8988T (cell line): ENCODE data around the gene TBC1D2B.
"Not testable (repeated sequence)": the region's sequence is repeated elsewhere in the genome, so short reads cannot be mapped to it uniquely, and the experiment has no call there.

Experiments
- DNase-seq: peaks from one replicate; pipeline ENCODE4 v3.0.0; 2011

TBC1D2B gene

DNA sequence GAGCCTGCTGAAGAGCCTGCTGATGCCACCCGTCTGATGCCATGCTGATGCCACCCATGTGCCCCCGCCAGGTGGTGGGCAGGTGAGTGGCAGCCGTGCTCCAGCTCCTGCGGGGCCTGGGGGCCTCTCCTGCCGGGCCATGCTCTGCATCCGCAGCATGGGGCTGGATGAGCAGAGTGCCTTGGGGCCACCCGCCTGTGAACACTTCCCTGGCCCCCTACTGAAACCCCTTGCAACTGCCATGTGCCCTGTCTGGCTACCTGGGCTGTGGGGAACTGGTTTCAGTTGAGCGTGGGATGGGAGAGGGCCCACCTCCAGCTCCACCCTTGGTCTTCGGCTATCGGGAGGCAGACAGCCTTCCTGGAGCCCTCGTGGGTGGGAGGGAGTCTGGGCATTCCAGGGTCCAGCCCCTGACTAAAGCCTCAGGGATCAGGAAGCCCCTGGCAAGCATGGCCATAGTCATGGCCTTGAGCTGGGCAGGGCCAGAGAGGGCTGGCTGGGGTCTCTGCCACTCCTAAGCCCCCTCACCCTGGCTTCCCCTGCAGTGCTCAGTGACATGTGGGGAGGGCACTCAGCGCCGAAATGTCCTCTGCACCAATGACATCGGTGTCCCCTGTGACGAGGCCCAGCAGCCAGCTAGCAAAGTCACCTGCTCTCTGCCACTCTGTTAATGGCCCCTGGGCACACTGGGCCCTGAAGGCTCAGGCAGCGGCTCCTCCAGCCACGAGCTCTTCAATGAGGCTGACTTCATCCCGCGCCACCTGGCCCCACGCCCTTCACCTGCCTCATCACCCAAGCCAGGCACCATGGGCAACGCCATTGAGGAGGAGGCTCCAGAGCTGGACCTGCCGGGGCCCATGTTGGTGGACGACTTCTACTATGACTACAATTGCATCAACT, 92.2 kb downstream of the TBC1D2B start:
- DNase-seq = no peak

DNA sequence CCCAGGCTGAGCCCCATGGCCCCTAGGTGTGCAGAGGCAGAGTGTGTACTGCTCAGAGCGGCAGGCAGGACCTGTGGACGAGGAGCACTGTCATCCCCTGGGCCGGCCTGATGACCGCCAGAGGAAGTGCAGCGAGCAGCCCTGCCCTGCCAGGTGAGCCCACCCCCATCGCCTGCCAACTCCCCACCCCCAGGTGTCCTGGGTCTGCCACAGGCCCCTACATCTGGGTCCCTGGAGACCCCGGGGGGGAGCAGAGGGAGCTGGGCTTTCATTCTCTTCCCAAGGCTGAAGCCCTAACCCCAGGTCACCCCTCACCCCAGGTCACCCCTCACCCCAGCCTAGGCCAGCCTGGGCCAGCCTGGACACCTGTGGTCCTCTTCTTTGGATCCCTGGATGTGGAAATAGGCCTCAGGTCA, 93.1 kb downstream of the TBC1D2B start:
- no peak for DNase-seq

DNA sequence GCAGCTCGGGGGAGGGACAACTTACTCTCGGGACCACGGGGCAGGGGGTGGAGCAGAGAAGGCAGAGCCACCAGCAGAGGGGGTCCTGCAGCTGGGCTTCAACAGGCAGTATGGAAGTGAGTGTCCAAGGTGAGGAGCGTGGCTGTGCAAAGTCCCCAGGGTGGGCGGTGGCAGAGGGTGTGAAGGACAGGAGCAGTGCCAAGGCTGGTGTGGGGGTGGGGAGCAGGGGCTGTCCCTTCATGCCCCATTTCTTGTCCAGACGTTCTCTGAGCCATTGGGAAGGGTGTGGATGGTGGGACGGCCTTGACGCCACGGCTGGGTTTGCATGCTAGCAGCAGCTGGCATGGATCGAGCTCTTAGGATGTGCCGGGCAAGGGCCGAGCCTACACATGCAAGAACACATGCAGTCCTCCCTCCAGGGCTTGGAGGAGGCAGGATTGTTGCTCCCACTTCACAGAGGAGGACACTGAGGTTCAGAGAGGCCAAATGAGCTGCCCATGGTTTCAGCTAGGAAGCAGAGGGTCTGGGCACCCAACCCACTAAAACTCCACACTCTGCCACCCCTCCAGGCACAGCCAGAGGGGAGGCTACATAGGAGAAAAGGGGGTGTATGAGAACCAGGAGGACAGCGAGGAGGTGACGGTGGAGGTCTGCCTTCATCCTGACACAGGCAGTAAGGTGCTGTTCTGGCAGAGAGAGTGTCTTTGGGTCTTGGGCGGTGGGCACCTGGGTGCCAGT, 93.6 kb downstream of the TBC1D2B start:
- no peak for DNase-seq

DNA sequence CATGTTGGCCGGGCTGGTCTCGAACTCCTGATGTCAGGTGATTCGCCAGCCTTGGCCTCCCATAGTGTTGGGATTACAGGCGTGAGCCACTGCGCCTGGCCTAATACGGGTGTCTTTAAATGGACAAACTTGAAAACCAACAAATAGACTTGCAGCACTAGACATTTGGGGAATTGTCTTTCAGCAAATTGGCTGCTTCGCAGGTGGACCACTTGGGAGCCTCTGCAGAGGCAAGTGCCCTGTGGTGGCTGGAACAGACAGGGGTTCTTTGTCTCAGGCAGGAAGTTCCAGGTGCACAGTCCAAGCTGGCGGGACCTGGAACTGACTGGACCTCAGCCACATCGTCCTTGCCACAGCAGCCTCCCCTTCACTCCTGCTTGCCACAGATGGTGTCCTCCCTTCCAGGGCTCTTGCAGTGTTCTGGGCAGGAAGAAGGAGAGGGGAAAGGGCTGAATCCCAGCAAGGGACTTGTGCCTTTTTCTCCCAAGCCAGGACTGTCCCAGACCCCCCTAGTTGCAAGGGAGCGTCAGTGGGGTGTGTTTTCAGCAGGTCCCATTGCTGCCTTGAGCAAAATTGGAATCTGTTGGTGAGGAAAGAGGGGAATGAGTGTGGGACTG, 94.3 kb downstream of the TBC1D2B start:
- DNase-seq = no peak

DNA sequence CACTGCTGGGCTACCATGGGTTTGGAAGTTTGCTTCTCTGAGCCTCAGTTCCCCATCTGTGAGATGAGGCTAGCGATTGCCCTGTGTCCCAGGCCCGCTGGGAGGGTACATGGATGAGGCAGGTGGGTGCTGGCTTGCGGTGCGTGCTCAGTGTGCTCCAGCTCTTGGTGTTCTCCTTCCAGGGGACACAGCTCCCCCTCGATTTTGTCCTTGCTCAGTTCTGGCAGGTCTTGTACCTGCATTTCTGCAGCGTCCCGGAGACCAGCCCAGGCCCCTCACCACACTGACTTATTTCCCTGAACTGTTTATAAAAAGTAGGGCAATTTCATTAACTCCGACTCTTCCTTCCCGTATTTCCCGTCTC, 95.4 kb downstream of the TBC1D2B start:
- DNase-seq = no peak

- DNase-seq = no peak
Observed at GRCh38 chr15:77981281-77982126, 96.0 kb downstream of the TBC1D2B start.

DNA sequence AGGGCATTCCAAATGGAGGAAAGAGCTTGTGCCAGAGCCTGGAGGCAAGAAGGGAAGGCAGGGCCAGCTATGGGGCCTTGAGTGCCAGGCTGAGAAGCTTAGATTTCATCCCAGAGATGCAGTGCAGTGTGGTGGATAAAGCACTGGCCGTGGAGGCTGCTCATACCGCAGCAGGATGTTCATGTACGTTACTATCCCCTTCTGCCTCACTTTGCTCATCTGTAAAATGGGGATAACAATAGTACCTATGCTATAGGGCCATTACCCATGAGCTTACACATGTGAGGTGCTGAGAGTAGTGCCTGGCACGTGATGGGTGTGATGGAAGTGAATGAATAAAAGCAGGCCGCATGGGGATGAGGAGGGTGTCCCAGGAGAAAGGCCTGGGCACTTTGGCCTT, 96.8 kb downstream of the TBC1D2B start:
- not testable (repeated sequence) for DNase-seq

GRCh38 chr15:77980098-77980497, 97.4 kb downstream of the TBC1D2B start:
- DNase-seq = no peak

GRCh38 chr15:77979157-77979556, 98.4 kb downstream of the TBC1D2B start:
- DNase-seq = not testable (repeated sequence)

DNA sequence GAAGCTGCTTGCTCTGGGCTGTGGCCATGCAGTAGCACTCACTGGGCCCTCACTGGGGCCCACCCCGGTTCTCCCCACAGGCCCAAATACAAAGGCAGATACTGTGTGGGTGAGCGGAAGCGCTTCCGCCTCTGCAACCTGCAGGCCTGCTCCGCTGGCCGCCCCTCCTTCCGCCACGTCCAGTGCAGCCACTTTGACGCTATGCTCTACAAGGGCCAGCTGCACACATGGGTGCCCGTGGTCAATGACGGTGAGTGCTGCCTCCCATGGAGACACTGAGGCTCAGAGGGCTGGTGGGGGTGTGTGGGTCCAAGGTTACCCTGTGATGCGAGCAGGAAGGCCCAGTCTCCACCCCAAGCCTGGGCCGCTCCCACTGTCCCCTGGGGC, 98.8 kb downstream of the TBC1D2B start:
- not testable (repeated sequence) for DNase-seq

DNA sequence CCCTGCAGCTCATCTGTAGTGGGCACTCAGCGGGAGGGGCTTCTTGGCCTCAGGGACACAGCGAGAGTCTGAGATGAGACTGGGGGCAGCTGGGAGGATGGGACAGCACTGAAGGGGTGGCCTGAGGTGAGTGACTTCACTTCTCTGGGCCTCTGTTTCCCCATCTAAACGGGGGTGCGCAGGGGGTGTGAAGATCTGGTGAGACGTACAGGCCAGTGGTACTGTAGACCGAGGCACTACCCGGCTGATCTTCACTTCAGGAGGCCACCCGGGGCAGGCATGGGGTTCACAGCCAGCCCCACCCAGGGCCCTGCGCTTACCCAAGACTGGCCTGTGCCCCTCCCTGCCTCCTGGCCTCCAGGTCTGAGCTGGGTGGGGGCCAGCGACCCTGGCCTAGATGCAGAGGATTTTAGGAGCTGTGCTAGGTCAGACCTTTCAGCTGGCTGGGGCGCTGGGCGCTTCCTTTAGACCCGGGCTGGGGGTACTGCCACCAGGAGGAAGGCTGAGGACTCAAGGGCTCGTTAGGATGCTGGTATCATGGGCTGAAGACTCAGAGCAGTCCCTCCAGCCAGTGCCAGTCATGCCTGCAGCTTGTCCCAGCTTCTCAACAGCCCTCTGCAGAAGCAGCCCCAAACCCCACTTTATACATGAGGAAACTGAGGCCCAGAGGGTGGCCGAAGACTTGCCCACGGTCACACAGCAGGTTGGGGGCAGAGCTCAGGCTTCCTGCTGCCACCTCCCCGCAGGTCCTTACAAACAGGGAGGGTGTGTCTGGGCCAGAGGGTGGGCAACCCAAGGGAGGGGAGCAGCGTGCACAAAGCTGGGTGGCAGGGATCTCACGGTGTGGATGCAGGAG, 99.4 kb downstream of the TBC1D2B start:
- DNase-seq = not testable (repeated sequence)

DNA sequence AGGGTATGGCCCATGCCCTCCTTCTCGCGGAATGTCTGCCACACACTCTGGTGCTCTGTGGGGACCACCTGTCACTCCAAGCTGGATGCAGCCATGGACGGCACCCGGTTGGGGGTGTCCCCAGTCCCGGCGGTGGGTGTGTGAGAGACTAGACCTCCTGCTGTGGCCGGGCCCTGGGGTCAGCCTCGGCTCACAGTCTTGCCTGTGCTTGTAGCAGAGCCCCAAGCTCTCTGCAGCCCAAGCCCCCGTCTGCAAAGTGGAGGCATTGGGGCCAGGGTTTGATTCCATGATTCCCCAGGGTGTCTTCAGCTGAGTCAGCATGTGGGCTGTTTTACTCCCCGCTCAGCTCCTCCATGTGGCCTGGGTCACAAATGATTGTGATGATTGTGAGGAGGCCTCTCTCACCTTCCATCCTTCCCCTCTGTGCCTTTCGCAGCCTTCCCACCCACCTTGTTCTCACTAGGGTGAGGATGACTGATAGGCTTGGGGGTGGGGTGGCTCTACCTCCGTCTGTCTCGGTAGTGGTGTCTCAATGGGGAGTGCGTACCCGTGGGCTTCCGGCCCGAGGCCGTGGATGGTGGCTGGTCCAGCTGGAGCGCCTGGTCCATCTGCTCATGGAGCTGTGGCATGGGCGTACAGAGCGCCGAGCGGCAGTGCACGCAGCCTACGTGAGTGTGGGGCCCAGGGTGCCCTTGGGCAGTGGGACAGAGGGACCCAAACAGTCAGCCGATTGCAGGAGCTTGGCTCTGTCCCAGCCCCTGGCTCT, 100.6 kb downstream of the TBC1D2B start:
- DNase-seq = not testable (repeated sequence)

- DNase-seq = not testable (repeated sequence)
Observed at GRCh38 chr15:77976095-77976450, 101.4 kb downstream of the TBC1D2B start.

DNA sequence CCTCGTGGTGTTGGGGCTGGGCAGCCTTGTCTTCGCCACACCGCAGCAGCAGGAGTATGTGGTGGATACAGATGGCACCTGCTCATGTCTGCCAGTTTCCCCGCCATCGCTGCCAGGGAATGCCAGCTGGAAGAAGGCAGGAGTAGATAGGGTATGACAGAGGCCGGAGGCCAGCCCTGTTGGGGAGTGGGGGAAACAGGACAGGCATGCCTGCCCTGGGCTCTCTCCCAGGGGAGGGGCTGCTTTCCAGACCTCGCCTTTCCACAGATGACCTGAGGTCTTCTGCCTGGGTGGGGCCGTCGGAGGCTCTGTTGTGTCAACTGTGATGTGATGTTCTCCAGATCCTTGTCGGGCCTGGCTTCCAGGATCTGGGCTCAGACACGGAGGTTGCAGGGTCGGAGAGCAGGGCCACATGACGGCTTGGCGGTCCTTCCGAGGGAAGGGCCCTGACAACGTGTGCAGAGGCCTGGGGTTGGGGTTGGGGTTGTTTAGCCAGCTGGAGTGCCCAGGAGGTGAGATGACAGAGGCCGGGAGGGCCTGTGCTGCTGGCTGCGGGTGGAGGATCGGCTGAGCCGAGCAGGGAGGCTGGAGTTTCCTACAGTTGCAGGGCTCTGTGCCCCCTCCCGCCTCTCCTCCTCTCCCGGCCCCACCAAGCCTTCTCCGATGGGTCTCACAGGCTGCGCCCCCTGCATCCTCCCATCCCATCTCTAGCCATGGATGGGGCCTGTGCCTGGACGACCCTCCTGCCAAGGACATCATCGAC, 102.0 kb downstream of the TBC1D2B start:
- DNase-seq = no peak

DNA sequence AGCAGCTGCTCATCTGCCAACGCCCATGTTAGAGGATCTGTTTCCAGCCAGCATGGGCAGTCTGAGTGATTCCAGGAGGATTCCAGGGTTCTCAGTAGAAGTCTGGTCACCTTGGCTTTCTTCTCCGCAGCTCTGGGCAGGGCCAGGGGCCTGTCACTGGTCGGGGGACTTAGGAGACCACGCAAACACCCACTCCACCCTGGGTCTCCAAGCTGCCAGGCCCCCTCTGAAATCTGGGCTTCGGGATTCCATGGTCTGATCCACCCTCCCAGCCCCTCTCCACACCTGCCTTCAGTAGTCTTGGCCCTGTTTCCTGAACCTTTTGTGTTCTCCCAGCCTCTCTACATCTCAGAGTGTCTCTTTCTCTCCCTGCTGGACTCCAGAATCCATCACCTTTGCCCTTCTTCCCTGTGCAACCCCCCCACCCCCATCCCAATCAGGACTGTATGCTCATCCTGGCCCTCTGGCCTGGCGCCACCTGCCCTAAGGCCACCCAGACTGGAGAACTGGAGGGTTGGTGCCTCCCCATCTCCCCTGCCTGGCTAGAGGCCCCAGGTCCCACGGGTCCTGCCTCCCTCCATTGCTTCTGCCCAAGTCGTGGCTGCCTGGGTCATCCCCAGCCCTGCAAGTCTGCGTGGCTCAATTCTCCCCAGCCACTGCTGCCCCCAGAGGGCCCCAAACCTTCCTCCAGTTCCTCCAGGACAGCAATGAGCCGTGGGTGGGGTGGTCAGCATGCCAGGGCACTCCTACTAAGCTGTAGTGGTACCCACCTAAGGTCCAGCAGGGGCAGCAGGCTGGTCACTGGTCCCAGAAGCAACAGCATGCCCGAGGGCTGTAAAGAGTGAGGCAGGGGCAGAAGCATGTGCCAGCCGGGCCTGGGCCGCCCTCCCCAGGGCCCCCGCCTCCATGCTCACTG, 102.8 kb downstream of the TBC1D2B start:
- DNase-seq = no peak

GRCh38 chr15:77974098-77974414, 103.5 kb downstream of the TBC1D2B start:
- no peak for DNase-seq

DNA sequence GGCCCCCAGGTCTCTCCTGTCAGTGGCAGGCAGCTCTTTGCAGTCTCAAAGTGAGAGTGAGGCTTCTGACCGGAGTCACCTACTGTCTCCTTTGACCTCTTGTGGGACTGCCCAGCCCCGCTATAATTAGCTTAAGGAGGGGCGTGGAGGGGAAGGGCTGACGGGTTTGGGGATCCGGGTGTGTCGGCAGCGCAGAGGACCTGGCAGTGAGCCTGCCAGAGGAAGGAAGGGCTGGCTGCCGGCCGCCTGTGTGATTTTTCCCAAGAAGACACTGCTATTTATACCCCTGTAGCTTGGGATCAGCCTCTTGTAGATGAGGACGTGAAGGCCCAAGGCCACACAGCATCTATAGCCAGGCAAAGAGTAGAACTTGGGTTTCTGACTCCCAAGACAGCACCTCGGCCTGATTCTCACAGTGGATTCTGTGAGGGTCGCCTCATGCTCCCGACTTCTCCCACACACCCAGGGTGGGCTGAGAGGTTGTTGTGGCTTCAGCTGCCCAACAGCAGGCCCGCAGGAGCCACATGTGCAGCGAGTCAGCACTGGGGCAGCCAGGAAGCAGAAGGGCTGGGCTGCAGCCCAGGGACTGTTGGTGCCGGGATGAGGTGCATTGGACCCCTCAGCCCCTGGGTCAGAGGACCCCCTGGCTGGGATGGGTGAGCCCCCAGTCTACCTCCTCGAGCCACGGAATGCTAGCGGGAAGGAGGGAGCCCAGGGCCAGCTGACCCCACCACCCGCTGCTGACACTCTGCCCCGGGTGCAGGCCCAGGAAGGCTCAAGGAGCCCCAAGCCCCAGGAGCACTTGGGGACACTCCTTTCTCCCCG, 104.0 kb downstream of the TBC1D2B start:
- DNase-seq = not testable (repeated sequence)

- DNase-seq = not testable (repeated sequence)
Observed at GRCh38 chr15:77972706-77973105, 104.8 kb downstream of the TBC1D2B start.
